ENCODE measurements around the gene PSMF1. TPM values are rescaled to one million over a fixed set of nuclear protein-coding genes. Genes with fewer than 3 reads are reported as not detected.

Gene PSMF1
- total RNA-seq, 1 experiment from 2014 or later: 90.8 TPM

GRCh38 chr20:1155342-1155741, 36.9 kb downstream of the PSMF1 start:
- Histone ChIP-seq H2BK5ac (ENCODE audit: insufficient read length, low read length) (no peak overlapping the region), H3K9ac (ENCODE audit: extremely low read depth, insufficient read length, low read length) (no peak overlapping the region), H4K5ac (ENCODE audit: insufficient read length, low read depth, low read length) (no peak overlapping the region), H4K91ac (ENCODE audit: insufficient read length, low read depth, low read length) (no peak overlapping the region), H2BK15ac (ENCODE audit: low read depth, low read length) (no peak overlapping the region), H3T11ph (ENCODE audit: low read length) (no peak overlapping the region), H3K18ac (ENCODE audit: insufficient read length, low read depth, low read length) (no peak overlapping the region), H3K27ac (ENCODE audit: insufficient read length, low read depth, low read length) (no peak overlapping the region), H3K23ac (ENCODE audit: insufficient read length, low read depth, low read length) (no peak overlapping the region), H2BK12ac (ENCODE audit: insufficient read length, low read depth, low read length) (no peak overlapping the region), H3K4me2 (ENCODE audit: insufficient read depth, insufficient read length, low read length) (no peak overlapping the region), H4K20me1 (ENCODE audit: control insufficient read depth, insufficient read depth, insufficient read length) (no peaks in the 10 kb centered on the region), H4K8ac (replicated peaks; ENCODE audit: insufficient read length, low read depth, low read length) (no peak overlapping the region), H3K56ac (ENCODE audit: insufficient read length, low read depth, low read length) (no peak overlapping the region), H2BK20ac (ENCODE audit: low read depth, low read length, poor library complexity, severe bottlenecking) (no peak overlapping the region), H3K27me3 (ENCODE audit: insufficient read depth, low read length) (no peaks in the 10 kb centered on the region), H3K4ac (ENCODE audit: low read depth, low read length) (no peak overlapping the region), H2AK5ac (ENCODE audit: insufficient read length, low read length) (no peak overlapping the region), H3K4me1 (ENCODE audit: insufficient read depth, low read length) (no peaks in the 10 kb centered on the region), H3K14ac (ENCODE audit: insufficient read depth, low read length) (no peak overlapping the region), H2AFZ (ENCODE audit: low read length) (no peak overlapping the region), H3K9me3 (ENCODE audit: control insufficient read depth, low read depth, low read length) (no peaks in the 10 kb centered on the region), H3K23me2 (ENCODE audit: insufficient read length, low read depth, low read length, poor library complexity, severe bottlenecking) (no peaks in the 10 kb centered on the region), H3K79me2 (ENCODE audit: insufficient read depth, low read length) (no peaks in the 10 kb centered on the region), H3K79me1 (ENCODE audit: insufficient read depth, low read depth, low read length, poor library complexity, severe bottlenecking) (no peaks in the 10 kb centered on the region), H2BK120ac (ENCODE audit: low read depth, low read length, poor library complexity, severe bottlenecking) (no peak overlapping the region)
- Mint-ChIP-seq H3K27ac (no peak overlapping the region), H3K27me3 (ENCODE audit: low read depth) (no peaks in the 10 kb centered on the region), H3K4me1 (no peaks in the 10 kb centered on the region), H3K4me3 (no peak overlapping the region), H3K9me3 (no peaks in the 10 kb centered on the region), H3K36me3 (ENCODE audit: insufficient read depth in 1 of 3, low read depth in 3 of 3) (peaks cover 7 to 28% (median 18%) of the 10 kb centered on the region in 3 experiments; a peak in 6 of 7 replicates)
- no peak for TF ChIP-seq CTCF (conservative IDR thresholded peaks at IDR 0.05)
- no CpG with 5 or more reads among the region's 3 CpGs for WGBS (ENCODE audit: extremely low coverage, insufficient read length, low lambda C conversion rate)
- no peak for DNase-seq
